ENCODE results near the gene SCAMP2.

- TF ChIP-seq CTCF (conservative IDR thresholded peaks at IDR 0.05) (no peak), ZFX (IDR thresholded peaks at IDR 0.05) (no peak)
Measured at GRCh38 chr15:74851960-74852359, 21.2 kb downstream of the SCAMP2 start.
